G401.6 (cell line): Measurements from ENCODE around the gene DDX42.
A peak's percentile ranks its signal among the peaks of the same experiment; 100 is the strongest.

Source experiments
- FAIRE-seq: peaks from 2 replicates; lab custom pipeline; 2012; peaks lifted over from hg19 to GRCh38; lab: Jason Lieb, UNC

DDX42 gene

DNA sequence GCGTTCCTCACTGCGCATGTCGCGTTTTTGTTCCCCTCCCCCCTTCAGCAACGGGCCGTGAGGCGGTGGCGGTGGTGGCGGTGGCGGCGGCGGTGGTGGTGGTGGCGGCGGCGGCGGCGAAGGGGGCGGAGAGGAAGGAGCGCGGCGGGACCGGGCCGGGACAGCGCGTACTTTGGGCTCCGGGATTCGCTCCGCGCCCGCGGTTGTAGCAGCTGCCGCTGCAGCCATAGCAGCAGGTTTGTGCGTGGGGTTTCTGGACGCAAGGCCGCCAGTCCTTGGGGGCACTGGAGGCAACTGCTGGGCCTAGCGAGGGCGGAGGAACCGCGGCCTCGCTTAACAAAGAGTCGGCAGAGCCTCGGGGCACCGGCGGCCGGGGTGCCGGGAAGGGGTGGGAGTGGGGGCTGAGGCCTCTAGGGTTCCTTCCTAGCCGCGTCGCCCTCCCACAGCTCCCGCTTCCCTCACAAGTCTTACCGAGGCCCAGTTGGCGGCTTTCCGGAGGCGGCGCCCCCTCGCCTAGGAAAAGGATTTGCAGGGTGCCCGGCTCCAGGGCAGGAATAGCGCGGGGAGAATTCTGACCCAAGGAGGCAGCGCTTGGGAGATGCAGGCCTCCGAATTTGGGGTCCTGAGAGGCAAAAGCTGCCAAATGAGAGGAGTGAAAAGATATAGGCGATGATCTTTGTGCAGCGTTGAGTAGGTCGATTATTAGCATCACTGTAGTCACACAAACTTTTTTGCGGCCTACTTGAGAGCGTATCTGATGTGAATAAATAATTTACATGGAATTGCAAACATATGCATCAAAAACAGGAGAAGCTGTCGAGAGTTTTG is at the start of gene DDX42:
Gene DDX42 (plus strand): TSS at position 30 of the 828 bp plus-strand sequence. CDS start 12,880 bp downstream, outside the sequence.
- FAIRE-seq, result no peak

GRCh38 chr17:63735691-63736090 is 38.3 kb upstream of the DDX42 start:
- no peak for FAIRE-seq

- FAIRE-seq, result no peak
These were observed 33.4 kb upstream of the DDX42 start for GRCh38 chr17:63740464-63741142.

DNA sequence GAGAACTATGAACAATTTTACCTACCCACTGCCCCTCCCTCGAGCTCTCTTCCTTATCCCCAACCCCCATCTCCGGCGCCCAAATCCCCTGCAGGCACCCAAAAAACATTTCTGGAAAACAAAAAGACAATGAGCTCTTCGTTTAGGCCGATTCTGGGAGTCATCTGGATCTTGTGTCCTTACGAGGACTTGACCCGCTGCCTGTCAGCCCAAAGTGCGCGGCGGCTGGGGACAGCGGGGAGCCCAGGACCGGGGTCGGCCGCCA is 32.9 kb upstream of the DDX42 start:
- no peak for FAIRE-seq

DNA sequence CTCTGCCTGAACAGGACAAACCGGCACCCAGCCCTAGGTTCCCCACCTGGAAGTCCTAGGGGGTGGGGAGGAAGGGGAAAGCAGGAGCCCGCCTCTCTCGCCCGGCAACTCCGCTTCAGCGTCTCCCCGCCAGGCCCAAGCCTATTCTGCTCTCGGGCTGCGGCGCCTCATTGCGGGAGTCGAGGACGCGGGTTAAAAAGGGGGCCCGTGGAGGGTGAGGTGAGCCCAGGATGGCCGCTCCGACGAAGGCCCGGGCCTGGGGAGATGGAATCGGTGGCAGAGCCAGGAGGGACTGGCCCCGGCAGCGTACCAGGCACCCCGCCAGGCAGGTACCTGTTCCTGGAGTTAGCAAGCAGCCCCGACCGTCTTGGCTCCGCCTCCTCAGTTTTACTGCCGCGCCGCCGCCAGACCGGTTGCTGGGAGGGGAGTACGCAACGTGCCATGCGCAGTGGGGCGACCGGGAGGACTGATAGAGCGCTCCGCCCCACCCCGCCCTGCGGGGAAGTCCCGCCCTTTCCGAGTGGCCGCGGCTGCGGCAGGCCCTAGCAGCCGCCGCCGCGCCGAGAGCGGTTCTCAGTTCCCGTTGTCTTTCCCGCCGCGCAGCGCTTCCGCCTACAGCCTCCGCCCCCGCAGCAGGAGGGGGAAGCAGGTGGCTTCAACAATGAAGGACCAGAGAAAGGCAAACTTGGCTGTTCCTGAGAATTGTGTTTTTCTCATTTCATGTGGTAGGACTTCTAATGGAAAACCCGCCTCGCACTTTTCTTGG is 32.4 kb upstream of the DDX42 start, which contains the start of gene STRADA:
Gene STRADA (minus strand): TSS at position 392 of the 766 bp plus-strand sequence. CDS start 13,430 bp downstream, outside the sequence.
- FAIRE-seq, result peak; percentile 94

DNA sequence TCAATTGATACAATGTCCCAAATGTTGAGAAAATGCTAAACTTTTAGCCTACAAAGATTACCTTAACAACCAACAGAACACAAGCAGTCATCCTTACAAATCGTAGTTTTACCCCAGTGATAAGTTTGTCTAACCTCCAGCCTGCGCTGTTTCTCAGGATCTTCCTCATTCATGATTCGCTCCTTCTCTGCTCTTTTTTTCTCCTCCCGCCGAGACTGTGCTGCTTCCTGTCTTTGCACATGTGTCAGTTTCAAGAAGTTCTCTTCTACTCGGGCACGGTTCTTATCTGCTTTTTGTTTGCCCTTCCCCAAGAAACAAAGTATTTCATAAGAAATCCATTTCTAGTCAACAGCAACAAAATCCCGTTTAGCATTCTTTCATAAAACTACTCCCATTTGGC is 22.2 kb upstream of the DDX42 start:
- no peak for FAIRE-seq

DNA sequence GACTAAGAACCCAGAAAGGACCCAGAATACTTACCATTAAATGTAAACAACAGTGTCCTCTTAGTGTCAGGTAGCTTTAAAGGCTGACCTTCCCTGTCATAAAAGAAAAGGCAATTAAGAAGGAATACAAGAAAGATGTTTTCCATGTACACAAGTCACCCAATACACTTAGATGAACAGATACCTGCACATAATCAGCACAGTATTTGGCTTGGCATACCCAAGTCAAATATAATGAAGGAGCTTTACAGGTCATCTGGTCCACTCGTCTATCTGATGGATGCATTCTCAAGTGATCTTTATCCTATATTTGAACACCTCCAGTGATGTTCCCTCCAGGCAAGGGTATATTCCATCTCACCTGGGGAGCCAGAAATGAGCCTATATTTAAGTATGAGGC is 21.3 kb upstream of the DDX42 start:
- FAIRE-seq, result no peak

- FAIRE-seq, result no peak
These were observed 20.8 kb upstream of the DDX42 start for GRCh38 chr17:63753215-63753614.

GRCh38 chr17:63754046-63754445 is 19.9 kb upstream of the DDX42 start:
- no peak for FAIRE-seq

DNA sequence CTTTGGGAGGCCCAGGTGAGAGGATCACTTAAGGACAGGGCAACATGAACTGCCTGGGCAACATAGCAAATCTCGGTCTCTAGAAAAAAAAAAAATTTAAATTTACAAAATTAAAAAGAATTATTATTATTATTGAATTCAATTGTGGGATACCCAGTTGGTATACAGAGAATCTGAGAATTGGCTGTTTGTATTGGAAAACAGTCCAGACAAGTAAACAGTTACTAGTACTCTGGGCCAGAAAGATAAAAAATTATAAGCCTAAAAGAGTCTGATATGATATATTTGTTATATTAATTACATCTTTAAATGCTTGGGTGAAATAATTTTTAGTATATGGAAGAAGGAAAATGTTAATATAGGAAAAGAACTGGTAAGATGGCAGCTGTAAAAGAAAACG is 15.5 kb upstream of the DDX42 start:
- no peak for FAIRE-seq

- FAIRE-seq, result no peak
These were observed 13.0 kb upstream of the DDX42 start for GRCh38 chr17:63760771-63761539.

DNA sequence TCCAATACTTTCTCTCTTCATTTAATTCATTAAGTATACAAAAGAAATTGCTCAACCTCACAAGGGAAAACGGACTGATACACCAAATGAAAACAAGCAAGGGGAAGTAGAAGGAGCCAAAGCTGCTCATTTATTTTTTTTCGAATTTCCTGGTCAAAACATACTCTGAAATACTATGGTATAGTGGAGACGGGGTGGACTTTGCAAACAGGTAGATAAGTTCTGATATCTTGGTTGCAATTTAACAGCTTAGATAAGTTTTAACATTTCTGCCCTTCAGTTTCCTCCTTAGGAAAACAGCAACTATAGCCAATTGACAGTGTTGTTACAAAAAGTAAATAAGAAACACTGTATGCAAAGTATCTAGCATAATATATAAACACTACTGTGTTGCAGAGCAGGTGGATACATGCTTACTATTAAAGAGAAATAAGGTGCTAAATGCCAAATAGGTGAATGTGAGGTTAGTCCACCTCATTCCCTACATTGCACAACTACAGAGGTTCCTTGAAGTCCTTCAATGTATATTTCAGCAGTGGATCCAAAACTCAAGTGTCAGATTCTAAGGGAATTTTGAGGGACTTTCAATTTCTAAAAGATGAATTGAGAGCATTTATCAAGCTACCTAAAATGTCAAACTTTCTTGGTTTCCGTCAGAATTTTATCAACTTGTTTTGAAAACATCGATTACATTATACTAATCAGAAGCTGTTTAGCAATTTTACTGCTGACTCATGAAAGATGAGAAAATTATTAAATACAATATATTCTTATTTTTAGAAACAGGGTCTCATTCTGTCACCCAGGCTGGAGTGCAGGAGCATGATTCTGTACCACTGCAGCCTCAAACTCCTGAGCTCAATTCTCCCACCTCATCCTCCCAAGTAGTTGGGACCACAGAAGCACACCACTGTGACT is 11.6 kb upstream of the DDX42 start:
- FAIRE-seq, result no peak

GRCh38 chr17:63764716-63765115 is 9.3 kb upstream of the DDX42 start:
- FAIRE-seq, result no peak

- no peak for FAIRE-seq
These were observed 7.2 kb upstream of the DDX42 start for GRCh38 chr17:63766754-63767153.

DNA sequence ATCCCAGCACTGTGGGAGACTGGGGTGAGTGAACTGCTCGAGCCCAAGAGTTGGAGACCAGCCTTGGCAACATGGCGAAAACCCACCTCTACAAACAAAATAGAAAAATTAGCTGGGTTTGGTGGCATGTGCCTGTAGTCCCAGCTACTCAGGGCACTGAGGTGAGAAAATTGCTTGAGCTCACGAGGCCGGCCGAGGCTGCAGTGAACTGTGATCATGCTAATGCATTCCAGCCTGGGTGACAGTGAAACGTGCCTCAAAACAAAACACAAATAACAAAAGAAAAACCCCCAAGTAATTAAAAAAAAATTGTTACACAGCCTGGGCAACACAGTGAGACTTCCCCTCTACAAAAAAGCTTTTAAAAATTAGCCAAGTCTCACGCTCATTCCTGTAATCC is 5.5 kb upstream of the DDX42 start:
- FAIRE-seq, result no peak

- FAIRE-seq, result no peak
These were observed 1.1 kb upstream of the DDX42 start for GRCh38 chr17:63772801-63773271.

DNA sequence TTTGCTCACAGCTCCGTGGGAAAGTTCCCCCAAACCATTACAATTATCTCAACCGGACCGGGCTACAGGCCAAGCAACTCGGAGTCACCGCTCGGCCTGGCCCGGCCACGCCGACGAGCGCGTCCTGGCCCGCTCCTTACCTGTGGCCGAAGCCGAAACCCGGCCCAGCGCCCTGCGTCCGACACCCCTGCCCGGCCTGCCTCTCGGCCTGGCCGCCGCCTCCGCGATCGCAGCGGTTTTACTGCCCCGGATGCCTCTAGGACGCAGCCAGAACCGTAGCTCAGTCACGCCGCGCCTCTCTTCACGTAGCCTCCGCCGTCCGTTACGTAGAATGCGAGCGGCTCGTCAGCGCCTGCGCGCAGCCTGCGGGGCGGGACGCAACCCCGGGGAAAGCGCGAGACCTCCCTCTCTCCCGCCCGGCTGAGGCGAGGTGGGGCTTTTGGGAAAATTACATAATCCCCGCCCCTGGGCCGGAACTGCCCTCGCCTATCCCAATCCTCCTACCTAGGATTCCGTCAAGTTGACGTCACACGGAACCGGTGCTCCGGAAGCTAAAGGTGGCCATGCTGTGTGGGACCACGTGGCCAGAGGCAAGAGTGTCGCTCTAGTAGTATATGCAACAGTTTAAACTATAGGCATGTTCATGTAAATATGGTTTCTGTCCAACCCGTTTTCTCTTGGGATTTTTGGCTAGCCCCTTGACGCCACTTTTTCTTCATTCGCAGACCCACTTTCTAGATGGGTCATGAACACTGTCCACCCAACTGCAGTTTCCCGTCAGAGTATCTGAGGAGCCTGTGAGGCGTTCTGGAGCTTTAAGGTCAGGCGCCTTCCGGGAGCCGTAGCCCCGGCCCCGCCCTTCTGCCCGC is 464 bp upstream of the DDX42 start, which contains the start of gene CCDC47:
Gene CCDC47 (minus strand): TSS at position 326 of the 869 bp plus-strand sequence. CDS start 7,422 bp downstream, outside the sequence.
- FAIRE-seq, result peak; percentile 97

DNA sequence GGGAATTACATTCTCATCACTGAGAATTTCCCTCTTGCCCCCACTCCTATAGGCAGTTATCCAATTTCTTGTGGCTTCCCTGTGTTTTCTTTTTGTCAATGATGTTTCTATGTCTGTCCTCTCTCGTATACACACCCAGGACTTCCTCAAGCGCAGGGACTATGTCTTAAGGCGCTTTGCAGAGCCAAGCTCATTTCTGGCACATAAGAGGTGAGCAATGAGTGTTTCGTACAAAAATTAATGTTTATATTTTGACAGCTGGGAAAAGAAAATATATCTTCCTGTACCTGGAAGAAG is 947 bp downstream of the DDX42 start:
- FAIRE-seq, result no peak

GRCh38 chr17:63775420-63775819 is 1.4 kb downstream of the DDX42 start:
- no peak for FAIRE-seq

- FAIRE-seq, result no peak
These were observed 6.5 kb downstream of the DDX42 start for GRCh38 chr17:63780507-63780906.
